Keratinocyte (primary cell): ENCODE measurements around the gene PSMB11. TPM values are rescaled to one million over a fixed set of nuclear protein-coding genes. Genes with fewer than 3 reads are reported as not detected.

ENCODE experiments used
- DNase-seq: peaks from one replicate; pipeline ENCODE4 v3.0.0-alpha.2; 2011; ENCODE audit warnings: low read depth, missing footprints, low spot score
- FAIRE-seq: peaks from 2 replicates; lab custom pipeline; 2011; peaks lifted over from hg19 to GRCh38; lab: Jason Lieb, UNC
- H2AFZ ChIP-seq: 2 replicates; pipeline ENCODE4 v1.6.0; 2012; ENCODE audit warnings: low read length, control low read depth, inconsistent platforms; ENCODE audit not compliant: control insufficient read depth
- H3K27ac ChIP-seq: 2 replicates; pipeline ENCODE4 v1.5.1; 2011; ENCODE audit warnings: low read length; ENCODE audit not compliant: control insufficient read depth, insufficient read depth
- H3K27me3 ChIP-seq: 3 replicates; pipeline ENCODE4 v1.6.0; 2011; ENCODE audit warnings: low read length; ENCODE audit not compliant: control insufficient read depth, insufficient read depth; ENCODE audit errors: extremely low read depth
- H3K36me3 ChIP-seq, 2 experiments: 2 replicates in 1 of 2; 3 replicates in 1 of 2; pipeline ENCODE4 v1.5.1; 2011; ENCODE audit warnings: low read length in 2 of 2, mild to moderate bottlenecking in 1 of 2; ENCODE audit not compliant: control insufficient read depth in 2 of 2, insufficient read depth in 2 of 2; ENCODE audit errors: extremely low read depth in 1 of 2
- H3K4me1 ChIP-seq: 3 replicates; pipeline ENCODE4 v1.5.1; 2011; ENCODE audit warnings: low read length; ENCODE audit not compliant: control insufficient read depth, insufficient read depth; ENCODE audit errors: extremely low read depth
- H3K4me2 ChIP-seq: 3 replicates; pipeline ENCODE4 v1.6.0; 2011; ENCODE audit warnings: low read depth, low read length; ENCODE audit not compliant: control insufficient read depth, insufficient read depth; ENCODE audit errors: extremely low read depth
- H3K4me3 ChIP-seq, 3 experiments: fragments of 200-600 bp in 1 of 3; sonication (generic) in 1 of 3; 2 replicates in 2 of 3; 3 replicates in 1 of 3; pipeline ENCODE4 v1.5.1; 2011 to 2016; ENCODE audit warnings: low read length in 3 of 3, mild to moderate bottlenecking in 3 of 3, control low read depth in 2 of 3, inconsistent platforms in 1 of 3, low read depth in 1 of 3, mixed read lengths in 1 of 3, mixed run types in 1 of 3, moderate library complexity in 1 of 3; ENCODE audit not compliant: control insufficient read depth in 2 of 3, insufficient read depth in 2 of 3; ENCODE audit errors: extremely low read depth in 1 of 3
- H3K79me2 ChIP-seq: 2 replicates; pipeline ENCODE4 v1.6.0; 2012; ENCODE audit warnings: low read length; ENCODE audit not compliant: control insufficient read depth, insufficient read depth
- H3K9ac ChIP-seq: 3 replicates; pipeline ENCODE4 v1.6.0; 2011; ENCODE audit warnings: low read length; ENCODE audit not compliant: control insufficient read depth, insufficient read depth; ENCODE audit errors: extremely low read depth
- H3K9me1 ChIP-seq: 3 replicates; pipeline ENCODE4 v1.6.0; 2011; ENCODE audit warnings: low read length; ENCODE audit not compliant: control insufficient read depth, insufficient read depth; ENCODE audit errors: extremely low read depth
- H3K9me3 ChIP-seq: 2 replicates; pipeline ENCODE4 v1.5.1; 2012; ENCODE audit warnings: low read depth, low read length; ENCODE audit not compliant: control insufficient read depth
- H4K20me1 ChIP-seq: 3 replicates; pipeline ENCODE4 v1.6.0; 2011; ENCODE audit warnings: low read length; ENCODE audit not compliant: control insufficient read depth, insufficient read depth; ENCODE audit errors: extremely low read depth
- EZH2 ChIP-seq: IDR thresholded peaks from one replicate; pipeline ENCODE4 v1.6.1; 2012; ENCODE audit warnings: inconsistent platforms, mild to moderate bottlenecking, low read length, moderate library complexity
- dilution Hi-C: fragments of 300-500 bp; cut with MboI; formaldehyde crosslinking; loops from one replicate; pipeline ENCODE4 v1.7.0; 2020; ENCODE audit warnings: low sequenced_read_pairs; ENCODE audit not compliant: extremely low pct_ligation_motif_present
- polyA minus RNA-seq, 3 experiments: library from RNA; depleted of rRNA, polyadenylated mRNA; stranded (reverse); fragments of >200 nt; gene quantifications; 1 replicate in 1 of 3; 2 replicates in 1 of 3; 3 replicates in 1 of 3; pipeline ENCODE4 v1.2.3, GENCODE V29; 2011
- polyA plus RNA-seq, 5 experiments: library from polyadenylated mRNA; depleted of rRNA in 3 of 5; stranded (reverse) in 3 of 5; stranded (forward) in 1 of 5; unstranded in 1 of 5; fragments of >200 nt; gene quantifications; 1 replicate in 1 of 5; 2 replicates in 3 of 5; 3 replicates in 1 of 5; pipeline versions ENCODE4 v1.2.1 to v1.2.3, GENCODE V29; 2011 to 2012; ENCODE audit warnings: missing spikeins in 2 of 5, low read depth in 1 of 5, low replicate concordance in 1 of 5
- TF ChIP-seq, protein P1 (sequence below), 3 experiments: IDR thresholded peaks in 1 of 3; conservative IDR thresholded peaks in 1 of 3; optimal IDR thresholded peaks in 1 of 3; 2 replicates in 2 of 3; 3 replicates in 1 of 3; pipeline versions ENCODE3 to v1.5.1; 2011; ENCODE audit warnings: low read length in 3 of 3, mild to moderate bottlenecking in 3 of 3, moderate library complexity in 2 of 3, control low read depth in 1 of 3, inconsistent platforms in 1 of 3; ENCODE audit not compliant: insufficient read depth in 2 of 3; ENCODE audit errors: extremely low read depth in 1 of 3

Gene PSMB11
- polyA plus RNA-seq = not detected in 3 replicates
- polyA plus RNA-seq (2011; ENCODE audit: low read depth) = not detected
- not detected in 2 replicates for polyA plus RNA-seq (2011; cell fraction: cytosol; rRNA removed)
- polyA plus RNA-seq (2011; cell fraction: nucleus; rRNA removed) = not detected in 2 replicates
- polyA plus RNA-seq (2012; ENCODE audit: low replicate concordance) = not detected in 2 replicates
- polyA minus RNA-seq = 1.0 TPM in 1 of 3 replicates, not detected in the others
- polyA minus RNA-seq (2011; cell fraction: cytosol; rRNA and poly(A)+ RNA removed) = not detected
- polyA minus RNA-seq (2011; cell fraction: nucleus; rRNA and poly(A)+ RNA removed) = not detected in 2 replicates

- Histone ChIP-seq H3K9ac (no peak within 1 kb of the TSS), H2AFZ (no peak within 1 kb of the TSS), H3K4me3 (no peak within 1 kb of the TSS), H3K9me3 (no peaks in the 10 kb centered on the region), H3K27ac (no peak within 1 kb of the TSS), H3K79me2 (no peaks in the 10 kb centered on the region), H3K36me3 (no peaks in the 10 kb centered on the region), H4K20me1 (no peaks in the 10 kb centered on the region), H3K9me1 (no peaks in the 10 kb centered on the region), H3K4me1 (no peaks in the 10 kb centered on the region), H3K27me3 (no peaks in the 10 kb centered on the region), H3K4me2 (no peak within 1 kb of the TSS)
- dilution Hi-C loops = no loop called here
- no peak for TF ChIP-seq EZH2
- TF ChIP-seq, protein P1, sequence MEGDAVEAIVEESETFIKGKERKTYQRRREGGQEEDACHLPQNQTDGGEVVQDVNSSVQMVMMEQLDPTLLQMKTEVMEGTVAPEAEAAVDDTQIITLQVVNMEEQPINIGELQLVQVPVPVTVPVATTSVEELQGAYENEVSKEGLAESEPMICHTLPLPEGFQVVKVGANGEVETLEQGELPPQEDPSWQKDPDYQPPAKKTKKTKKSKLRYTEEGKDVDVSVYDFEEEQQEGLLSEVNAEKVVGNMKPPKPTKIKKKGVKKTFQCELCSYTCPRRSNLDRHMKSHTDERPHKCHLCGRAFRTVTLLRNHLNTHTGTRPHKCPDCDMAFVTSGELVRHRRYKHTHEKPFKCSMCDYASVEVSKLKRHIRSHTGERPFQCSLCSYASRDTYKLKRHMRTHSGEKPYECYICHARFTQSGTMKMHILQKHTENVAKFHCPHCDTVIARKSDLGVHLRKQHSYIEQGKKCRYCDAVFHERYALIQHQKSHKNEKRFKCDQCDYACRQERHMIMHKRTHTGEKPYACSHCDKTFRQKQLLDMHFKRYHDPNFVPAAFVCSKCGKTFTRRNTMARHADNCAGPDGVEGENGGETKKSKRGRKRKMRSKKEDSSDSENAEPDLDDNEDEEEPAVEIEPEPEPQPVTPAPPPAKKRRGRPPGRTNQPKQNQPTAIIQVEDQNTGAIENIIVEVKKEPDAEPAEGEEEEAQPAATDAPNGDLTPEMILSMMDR (optimal IDR thresholded peaks at IDR 0.05 in 1 of 3, IDR thresholded peaks at IDR 0.05 in 1 of 3, conservative IDR thresholded peaks at IDR 0.05 in 1 of 3; ENCODE audit: extremely low read depth in 1 of 3, insufficient read depth in 2 of 3, low read length in 3 of 3) = no peak
- DNase-seq = no peak
- FAIRE-seq = no peak
Observed at GRCh38 chr14:23042162-23042965, at the start of gene PSMB11. TSS of gene PSMB11 (plus strand) at chr14:23042212. CDS start at chr14:23042226, 14 bp downstream.

DNA sequence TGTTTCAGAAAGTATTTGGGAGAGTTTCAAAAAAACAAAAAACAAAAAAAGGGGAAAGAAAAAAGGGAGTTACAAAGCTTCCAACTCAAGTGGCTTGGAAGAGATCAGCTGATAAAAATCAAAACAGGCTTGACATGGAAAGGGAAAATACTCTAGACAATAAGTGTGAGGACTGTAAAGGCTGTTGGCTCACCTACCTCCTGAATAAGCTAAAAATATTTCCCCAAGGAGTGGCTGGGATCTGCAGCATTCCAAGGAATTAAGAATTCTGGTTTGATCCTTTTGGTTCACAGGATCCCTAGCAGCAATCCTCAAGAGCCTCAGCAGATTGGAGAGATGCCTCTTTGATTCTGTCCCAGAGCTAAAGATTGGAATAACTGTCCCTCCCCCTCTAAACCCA is 48.5 kb upstream of the PSMB11 start:
- Histone ChIP-seq H3K4me1 (peaks cover 6% of the 10 kb centered on the region), H2AFZ (no peak overlapping the region), H3K9ac (no peak overlapping the region), H3K36me3 (peaks cover 3 to 4% of the 10 kb centered on the region in 2 experiments), H3K9me1 (no peaks in the 10 kb centered on the region), H3K9me3 (no peaks in the 10 kb centered on the region), H3K27ac (no peak overlapping the region), H4K20me1 (no peaks in the 10 kb centered on the region), H3K4me2 (no peak overlapping the region), H3K4me3 (no peak overlapping the region), H3K27me3 (no peaks in the 10 kb centered on the region), H3K79me2 (no peaks in the 10 kb centered on the region)
- FAIRE-seq (no peak), DNase-seq (no peak)
- dilution Hi-C loops = no loop called here
- TF ChIP-seq EZH2 = no peak
- TF ChIP-seq, protein P1 (optimal IDR thresholded peaks at IDR 0.05 in 1 of 3, IDR thresholded peaks at IDR 0.05 in 1 of 3, conservative IDR thresholded peaks at IDR 0.05 in 1 of 3; ENCODE audit: extremely low read depth in 1 of 3, insufficient read depth in 2 of 3, low read length in 3 of 3) = no peak
